ENCODE data around the gene HOXA5. TPM values are rescaled to one million over a fixed set of nuclear protein-coding genes. Genes with fewer than 3 reads are reported as not detected.

HOXA5 gene
- total RNA-seq, 1 experiment from 2014 or later = 0.79 TPM

DNA sequence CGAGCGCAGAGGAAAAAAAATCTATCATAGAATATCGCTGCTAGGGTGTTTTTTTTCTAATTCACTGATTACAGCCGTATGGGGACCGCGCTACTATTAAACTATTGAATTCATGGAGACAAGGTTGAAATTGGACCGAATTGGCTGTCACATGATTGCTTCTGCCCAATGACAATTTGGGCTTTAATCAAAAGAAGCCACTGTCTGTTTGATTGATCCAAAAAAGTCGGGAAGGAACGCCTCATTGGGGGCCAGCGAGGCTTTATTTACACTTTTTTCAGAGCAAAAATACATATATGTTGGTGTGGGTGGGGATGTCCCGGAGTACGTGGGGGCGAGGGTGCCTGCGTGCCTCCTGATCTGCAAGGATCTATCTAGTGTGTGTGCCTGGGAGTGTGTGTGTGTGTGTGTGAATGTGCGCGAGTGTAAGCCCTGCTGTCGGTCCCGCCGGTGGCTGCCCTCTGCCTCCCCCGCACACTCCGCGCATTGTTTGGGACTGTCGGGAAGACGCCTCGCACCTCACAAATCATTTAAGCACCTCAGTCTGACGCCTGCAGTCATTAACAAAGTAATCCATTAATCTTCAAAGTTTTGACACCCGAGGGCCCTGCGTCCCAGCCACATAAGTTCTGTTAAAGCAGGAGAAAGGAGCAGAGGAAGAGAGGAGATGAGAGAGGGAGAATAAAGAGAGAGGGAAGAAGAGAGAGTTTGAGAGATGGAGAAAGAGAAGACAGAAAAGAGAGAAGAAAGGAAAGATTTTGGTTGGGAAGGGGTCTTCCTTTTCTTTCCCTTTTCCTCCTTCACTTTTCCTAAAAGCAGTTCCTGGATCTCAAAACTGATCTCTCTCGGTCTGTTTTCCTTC is 40.7 kb downstream of the HOXA5 start, which contains the start of gene HOXA2:
Gene HOXA2, minus strand, starts transcription at position 103 of the 862 bp plus-strand sequence. CDS start 183 bp downstream, outside the sequence.
- H3K27ac ChIP-seq = no peak within 1 kb of the TSS
- no peaks in the 10 kb centered on the region for H3K27me3 ChIP-seq (replicated peaks)
- peaks cover 4% of the 10 kb centered on the region for H3K4me1 ChIP-seq (replicated peaks)
- no peaks in the 10 kb centered on the region for H3K9me3 ChIP-seq (replicated peaks)
- peaks cover 39% of the 10 kb centered on the region for H3K36me3 ChIP-seq
- H3K4me3 ChIP-seq = no peak within 1 kb of the TSS
- DNase-seq (ENCODE audit: low read depth in 1 of 2, low spot score in 2 of 2) = peak in 1 of 2 experiments; percentile 28

DNA sequence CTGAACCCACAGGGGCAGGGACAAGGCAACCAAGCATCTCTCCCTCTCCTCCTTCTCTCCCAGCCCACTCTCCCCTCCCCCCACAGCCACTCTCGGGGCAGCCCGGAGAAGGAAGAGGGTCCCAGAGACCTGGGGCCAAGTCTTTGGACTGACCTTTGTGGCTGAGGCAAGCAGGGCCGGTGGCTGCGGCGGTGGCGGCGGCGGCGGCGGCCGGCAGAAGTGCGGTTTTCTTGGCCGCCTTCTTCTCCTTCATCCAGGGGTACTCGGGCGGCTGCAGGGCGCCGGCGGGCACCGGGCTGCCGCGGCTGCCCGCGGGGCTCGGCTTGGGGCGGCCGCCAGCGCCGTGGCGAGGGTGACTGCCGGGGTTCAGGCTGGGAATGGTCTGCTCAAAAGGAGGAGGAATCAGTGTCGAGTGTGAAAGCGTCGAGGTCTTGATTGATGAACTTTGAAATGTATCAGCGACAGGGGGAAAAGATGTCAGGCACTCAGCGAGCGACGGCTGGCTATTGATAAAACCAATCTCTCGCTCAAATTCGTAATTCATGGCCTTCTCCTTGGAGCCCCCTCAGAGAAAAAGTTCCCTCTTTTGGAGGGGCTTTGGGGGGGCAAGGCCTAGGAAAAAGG is 41.4 kb downstream of the HOXA5 start:
- H3K4me3 ChIP-seq = no peak overlapping the region
- peak in 1 of 2 experiments; percentile 12 for DNase-seq (ENCODE audit: low read depth in 1 of 2, low spot score in 2 of 2)
- no peak overlapping the region for H3K27ac ChIP-seq
- no peaks in the 10 kb centered on the region for H3K9me3 ChIP-seq (replicated peaks)
- peaks cover 35% of the 10 kb centered on the region for H3K36me3 ChIP-seq
- H3K27me3 ChIP-seq (replicated peaks) = no peaks in the 10 kb centered on the region
- peaks cover 12% of the 10 kb centered on the region for H3K4me1 ChIP-seq (replicated peaks)

GRCh38 chr7:27101171-27101956 is 42.1 kb downstream of the HOXA5 start:
- Histone ChIP-seq H3K36me3 (peaks cover 35% of the 10 kb centered on the region), H3K27ac (no peak overlapping the region), H3K4me1 (replicated peaks) (peaks cover 13% of the 10 kb centered on the region), H3K4me3 (no peak overlapping the region), H3K9me3 (replicated peaks) (no peaks in the 10 kb centered on the region), H3K27me3 (replicated peaks) (no peaks in the 10 kb centered on the region)
- DNase-seq (ENCODE audit: low read depth in 1 of 2, low spot score in 2 of 2) = no peak

GRCh38 chr7:27100694-27101170 is 42.7 kb downstream of the HOXA5 start:
- Histone ChIP-seq H3K27ac (no peak overlapping the region), H3K9me3 (replicated peaks) (no peaks in the 10 kb centered on the region), H3K4me1 (replicated peaks) (peaks cover 13% of the 10 kb centered on the region), H3K27me3 (replicated peaks) (no peaks in the 10 kb centered on the region), H3K36me3 (peaks cover 35% of the 10 kb centered on the region), H3K4me3 (no peak overlapping the region)
- DNase-seq (ENCODE audit: low read depth in 1 of 2, low spot score in 2 of 2) = no peak

DNA sequence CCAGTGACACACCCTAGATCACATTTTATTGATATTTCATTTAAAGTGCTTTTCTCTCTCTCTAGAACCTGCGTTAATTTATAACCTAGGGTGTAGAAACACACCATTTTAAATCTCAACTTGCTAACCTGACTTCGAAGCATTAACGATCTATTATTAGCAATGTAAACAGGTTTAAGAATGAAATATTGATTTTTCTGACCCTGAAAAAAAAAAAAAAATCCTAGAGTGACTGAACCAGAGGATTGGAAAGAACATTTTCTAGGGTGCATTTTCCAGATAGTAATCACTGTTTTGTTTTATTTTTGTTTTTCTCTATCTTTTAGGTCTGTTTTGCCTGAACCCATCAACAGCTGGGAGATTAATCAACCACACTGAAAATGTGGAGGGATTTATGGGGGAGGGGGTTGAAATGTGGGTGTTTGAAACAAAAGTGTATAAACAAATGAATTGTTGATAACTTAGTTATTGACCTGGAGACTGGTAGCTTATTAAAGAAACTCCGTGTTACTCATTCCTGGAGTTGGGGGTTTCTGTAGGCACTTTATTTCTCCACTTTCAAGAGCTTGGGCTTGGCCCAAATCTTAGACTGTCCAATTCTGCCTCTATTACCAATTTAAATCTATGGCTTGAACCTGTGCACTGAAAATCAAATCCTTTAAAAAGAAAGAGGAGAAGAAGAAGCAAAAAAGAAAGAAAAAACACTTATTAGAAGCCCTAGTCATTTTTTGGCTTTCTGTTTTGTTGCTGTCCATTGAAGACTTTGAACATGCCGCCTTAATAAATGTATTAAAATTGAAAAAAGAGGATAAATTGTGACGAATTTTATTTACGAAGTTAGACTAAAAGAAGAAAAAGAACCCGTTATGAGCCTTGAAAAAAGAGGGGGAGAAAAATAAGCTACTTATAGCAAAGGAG is 43.8 kb downstream of the HOXA5 start:
- Histone ChIP-seq H3K27me3 (replicated peaks) (no peaks in the 10 kb centered on the region), H3K36me3 (peaks cover 35% of the 10 kb centered on the region), H3K9me3 (replicated peaks) (no peaks in the 10 kb centered on the region), H3K27ac (no peak overlapping the region), H3K4me1 (replicated peaks) (peaks cover 21% of the 10 kb centered on the region), H3K4me3 (no peak overlapping the region)
- no peak for DNase-seq (ENCODE audit: low read depth in 1 of 2, low spot score in 2 of 2)

DNA sequence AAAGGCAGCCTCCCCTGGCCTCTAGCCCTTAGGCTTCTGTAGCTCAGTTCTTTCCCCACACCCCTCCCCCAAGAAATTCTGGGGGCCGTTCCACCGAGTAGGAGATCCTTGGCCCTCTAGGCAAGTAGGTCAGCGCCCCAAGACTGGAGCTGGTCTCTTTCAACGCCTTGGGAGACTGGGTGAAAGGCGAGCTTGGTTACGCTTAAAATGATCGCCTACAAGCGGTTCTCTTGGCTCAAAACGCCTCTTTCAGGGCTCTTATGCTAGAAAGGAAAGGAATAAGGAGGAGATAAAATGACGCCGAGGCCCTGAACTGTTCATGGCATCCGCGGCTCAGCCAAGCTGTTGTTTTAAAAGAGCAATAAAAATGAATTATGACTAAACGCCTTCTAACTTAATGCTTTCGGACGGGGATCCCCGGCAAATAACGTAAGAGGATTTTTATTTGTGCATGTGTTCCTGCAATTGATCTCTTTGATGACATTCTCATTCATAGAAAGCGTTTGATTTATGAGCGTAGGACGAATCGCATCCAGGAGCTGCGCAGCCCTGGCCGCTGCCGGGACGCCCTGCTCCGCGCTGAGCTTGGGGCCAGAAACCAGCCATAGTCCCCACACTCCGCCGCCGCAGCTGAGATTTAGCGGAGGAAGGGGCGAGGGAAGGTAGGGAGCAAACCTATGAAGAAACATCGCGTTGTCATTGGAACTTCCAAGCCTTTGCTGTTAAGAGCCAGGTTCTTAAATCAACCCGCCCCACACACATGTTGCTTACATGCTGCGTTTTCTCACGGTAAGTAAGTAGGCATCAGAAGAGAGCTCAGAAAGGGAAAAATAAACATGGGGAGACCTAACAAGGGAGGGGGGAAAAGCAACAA is 44.7 kb downstream of the HOXA5 start:
- H3K36me3 ChIP-seq = peaks cover 35% of the 10 kb centered on the region
- no peak overlapping the region for H3K4me3 ChIP-seq
- no peaks in the 10 kb centered on the region for H3K9me3 ChIP-seq (replicated peaks)
- peaks cover 21% of the 10 kb centered on the region for H3K4me1 ChIP-seq (replicated peaks)
- no peak overlapping the region for H3K27ac ChIP-seq
- no peaks in the 10 kb centered on the region for H3K27me3 ChIP-seq (replicated peaks)
- DNase-seq (ENCODE audit: low read depth in 1 of 2, low spot score in 2 of 2) = no peak

- DNase-seq (ENCODE audit: low read depth in 1 of 2, low spot score in 2 of 2) = no peak
Measured at GRCh38 chr7:27097686-27098577, 45.5 kb downstream of the HOXA5 start.

DNA sequence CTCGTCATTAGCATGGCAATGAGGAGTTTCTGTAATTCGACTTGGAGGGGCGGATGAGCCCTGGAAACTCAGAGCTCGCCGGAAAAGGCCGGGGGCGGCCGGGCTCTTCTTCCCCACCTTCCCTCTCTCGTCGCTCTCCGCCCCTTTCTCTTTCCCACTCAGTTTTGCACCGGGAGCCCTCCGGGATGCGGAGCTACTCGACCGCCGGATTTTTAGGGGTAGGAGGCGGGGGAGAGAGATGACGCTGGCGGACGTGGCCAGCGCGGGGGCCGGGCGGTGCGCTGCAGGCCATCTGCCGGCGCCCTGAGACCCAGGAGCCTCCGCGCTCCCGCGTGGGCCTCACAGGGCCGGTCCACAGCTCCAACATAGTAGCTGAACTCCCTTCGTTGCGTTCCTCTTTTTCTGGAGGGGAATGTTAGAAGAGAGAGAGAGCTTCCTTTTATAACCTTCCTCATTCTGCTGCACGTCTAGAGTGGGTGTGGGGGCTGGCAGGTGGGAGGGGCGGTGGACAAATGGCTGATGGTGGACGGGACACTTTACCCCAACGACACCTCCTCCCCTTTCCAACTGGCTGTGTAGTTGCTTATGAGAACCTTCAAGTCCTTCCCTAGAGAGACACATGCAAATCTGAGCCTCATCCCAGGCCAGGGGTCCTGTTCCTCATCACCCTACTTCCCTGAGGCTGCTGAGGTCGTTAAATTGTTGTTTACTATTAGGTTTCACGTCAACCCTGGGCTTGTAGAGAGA is 46.5 kb downstream of the HOXA5 start:
- H3K27ac ChIP-seq = peak overlapping the region; percentile 59
- DNase-seq (ENCODE audit: low read depth in 1 of 2, low spot score in 2 of 2) = peak in 1 of 2 experiments; percentile 16
- no peaks in the 10 kb centered on the region for H3K9me3 ChIP-seq (replicated peaks)
- peaks cover 35% of the 10 kb centered on the region for H3K36me3 ChIP-seq
- peaks cover 35% of the 10 kb centered on the region for H3K4me1 ChIP-seq (replicated peaks)
- H3K27me3 ChIP-seq (replicated peaks) = no peaks in the 10 kb centered on the region
- peak overlapping the region; percentile 65 for H3K4me3 ChIP-seq

More at GRCh38 chr7:27097686-27098577, 45.5 kb downstream of the HOXA5 start:
- peaks cover 26% of the 10 kb centered on the region for H3K4me1 ChIP-seq (replicated peaks)
- H3K27me3 ChIP-seq (replicated peaks) = no peaks in the 10 kb centered on the region
- no peaks in the 10 kb centered on the region for H3K9me3 ChIP-seq (replicated peaks)
- H3K4me3 ChIP-seq = peak overlapping the region; percentile 65
- peaks cover 35% of the 10 kb centered on the region for H3K36me3 ChIP-seq
- no peak overlapping the region for H3K27ac ChIP-seq

- Histone ChIP-seq H3K27me3 (replicated peaks) (no peaks in the 10 kb centered on the region), H3K9me3 (replicated peaks) (no peaks in the 10 kb centered on the region), H3K4me1 (replicated peaks) (peaks cover 44% of the 10 kb centered on the region), H3K27ac (peak within 1 kb of the TSS; percentile 62), H3K4me3 (peak within 1 kb of the TSS; percentile 65), H3K36me3 (peaks cover 33% of the 10 kb centered on the region)
- peak; percentile 80 to 95 for DNase-seq (ENCODE audit: low read depth in 1 of 2, low spot score in 2 of 2)
Measured at GRCh38 chr7:27095897-27096767, 47.3 kb downstream of the HOXA5 start, which contains the start of gene HOXA1. HOXA1 (minus strand) TSS chr7:27096000; CDS start chr7:27095912, 88 bp downstream.
